OCI-LY3 (cell line): ENCODE data around the gene LRRC43.

Experiments
- H2AFZ ChIP-seq: fragments of 200-600, 300-600 bp; shearing (Covaris generic); 2 replicates; pipeline ENCODE4 v1.6.0; 2014; ENCODE audit warnings: antibody characterized with exemption, low read depth, low read length
- H3K27ac ChIP-seq: fragments of 200-600, 300-600 bp; sonication (generic); 2 replicates; pipeline ENCODE4 v1.5.1; 2014; ENCODE audit warnings: mild to moderate bottlenecking, low read length, moderate library complexity, mixed read lengths
- H3K27me3 ChIP-seq: fragments of 200-600, 300-600 bp; sonication (generic); 2 replicates; pipeline ENCODE4 v1.6.1; 2014; ENCODE audit warnings: low read depth, low read length, mixed read lengths
- H3K36me3 ChIP-seq: fragments of 200-600, 300-600 bp; sonication (generic); replicated peaks from 2 replicates; pipeline ENCODE3; 2014; ENCODE audit warnings: low read depth, low read length, mixed read lengths
- H3K4me1 ChIP-seq: fragments of 300-600, 200-600 bp; sonication (generic); 2 replicates; pipeline ENCODE4 v1.6.1; 2014; ENCODE audit warnings: low read length, mixed read lengths
- H3K4me2 ChIP-seq: fragments of 200-600, 300-600 bp; sonication (generic); 2 replicates; pipeline ENCODE4 v1.6.1; 2014; ENCODE audit warnings: low read length, mixed read lengths
- H3K4me3 ChIP-seq: fragments of 300-600, 200-600 bp; sonication (generic); 2 replicates; pipeline ENCODE4 v1.5.1; 2014; ENCODE audit warnings: antibody characterized with exemption, mild to moderate bottlenecking, low read length, moderate library complexity
- H3K79me2 ChIP-seq: fragments of 300-600, 200-600 bp; shearing (Covaris generic); 2 replicates; pipeline ENCODE4 v1.6.1; 2014; ENCODE audit warnings: mild to moderate bottlenecking, low read length, mixed read lengths
- H3K9ac ChIP-seq: fragments of 300-600, 200-600 bp; shearing (Covaris generic); 2 replicates; pipeline ENCODE4 v1.6.0; 2014; ENCODE audit warnings: mild to moderate bottlenecking, low read length, moderate library complexity
- H3K9me3 ChIP-seq: fragments of 200-600, 300-600 bp; shearing (Covaris generic); 2 replicates; pipeline ENCODE4 v1.6.1; 2014; ENCODE audit warnings: low read length, mixed read lengths; ENCODE audit not compliant: insufficient read depth
- H4K20me1 ChIP-seq: fragments of 200-600, 300-600 bp; sonication (generic); 2 replicates; pipeline ENCODE4 v1.6.1; 2016; ENCODE audit warnings: low read length, mixed read lengths; ENCODE audit not compliant: insufficient read depth
- CTCF ChIP-seq: fragments of 200-600, 300-600 bp; sonication (generic); IDR thresholded peaks from 2 replicates; pipeline ENCODE4 v1.5.1; 2014; ENCODE audit warnings: antibody characterized with exemption, low read length, low read depth
- EZH2phosphoT487 ChIP-seq: fragments of 200-600 bp; shearing (Covaris generic); IDR thresholded peaks from 2 replicates; pipeline ENCODE4 v1.6.1; 2018; ENCODE audit warnings: antibody characterized with exemption, mixed run types, low read depth

LRRC43 gene

GRCh38 chr12:122162976-122163375 lies 19.9 kb upstream of the LRRC43 start:
- TF ChIP-seq EZH2phosphoT487 (no peak), CTCF (no peak)
- no peaks in the 10 kb centered on the region for H4K20me1 ChIP-seq
- no peaks in the 10 kb centered on the region for H3K9me3 ChIP-seq
- no peak overlapping the region for H3K9ac ChIP-seq
- H3K36me3 ChIP-seq: no peaks in the 10 kb centered on the region
- no peak overlapping the region for H2AFZ ChIP-seq
- H3K4me2 ChIP-seq: no peak overlapping the region
- H3K27ac ChIP-seq: no peak overlapping the region
- no peak overlapping the region for H3K4me3 ChIP-seq
- no peaks in the 10 kb centered on the region for H3K79me2 ChIP-seq
- peaks cover 22% of the 10 kb centered on the region for H3K4me1 ChIP-seq
- peaks cover 27% of the 10 kb centered on the region for H3K27me3 ChIP-seq

- Histone ChIP-seq H3K9me3 (no peaks in the 10 kb centered on the region), H3K36me3 (no peaks in the 10 kb centered on the region), H3K27me3 (peaks cover 37% of the 10 kb centered on the region), H3K79me2 (no peaks in the 10 kb centered on the region), H2AFZ (0 out of 2 replicates have a peak overlapping the region, but pooled peaks have one; percentile 4), H3K4me1 (peaks cover 22% of the 10 kb centered on the region), H3K4me2 (peak overlapping the region; percentile 84), H3K27ac (no peak overlapping the region), H4K20me1 (no peaks in the 10 kb centered on the region), H3K9ac (no peak overlapping the region), H3K4me3 (peak overlapping the region; percentile 61)
- TF ChIP-seq CTCF (no peak), EZH2phosphoT487 (no peak)
Measured at GRCh38 chr12:122166422-122167349, 16.2 kb upstream of the LRRC43 start.

- no peaks in the 10 kb centered on the region for H3K36me3 ChIP-seq
Measured at GRCh38 chr12:122167356-122167925, 15.5 kb upstream of the LRRC43 start.

More at GRCh38 chr12:122167356-122167925, 15.5 kb upstream of the LRRC43 start:
- Histone ChIP-seq H3K79me2 (no peaks in the 10 kb centered on the region), H3K9me3 (no peaks in the 10 kb centered on the region), H3K4me1 (peaks cover 22% of the 10 kb centered on the region), H3K9ac (no peak overlapping the region), H3K4me3 (peak overlapping the region; percentile 61), H3K27ac (no peak overlapping the region), H3K27me3 (peaks cover 41% of the 10 kb centered on the region), H2AFZ (no peak overlapping the region), H3K4me2 (peak overlapping the region; percentile 84), H4K20me1 (no peaks in the 10 kb centered on the region)
- no peak for TF ChIP-seq CTCF
- no peak for TF ChIP-seq EZH2phosphoT487
